Central memory CD8-positive, alpha-beta T cell (primary cell): ENCODE measurements around the gene CACNG6.

Experiments
- ATAC-seq: fragments of 150-1000 bp; cut with Tn5 transposase; replicated peaks from 2 replicates; pipeline ENCODE4 v1.10.0; 2022; ENCODE audit warnings: mild to moderate bottlenecking, moderate FRiP score, moderate number of reproducible peaks; ENCODE audit not compliant: poor library complexity, severe bottlenecking; ENCODE audit errors: extremely low read depth
- DNase-seq, 2 donors: peaks; one replicate each; pipeline ENCODE4 v3.0.0; 2021; ENCODE audit warnings: low spot score in 2 of 2
- H3K27ac Mint-ChIP-seq: one replicate; pipeline ENCODE4 v1.8.0; 2022; ENCODE audit warnings: low read depth, mild to moderate bottlenecking, moderate library complexity, mixed read lengths
- H3K27me3 Mint-ChIP-seq: one replicate; pipeline ENCODE4 v1.8.0; 2022; ENCODE audit warnings: mixed read lengths
- H3K36me3 Mint-ChIP-seq: one replicate; pipeline ENCODE4 v1.8.0; 2022; ENCODE audit warnings: mild to moderate bottlenecking, moderate library complexity, mixed read lengths; ENCODE audit not compliant: insufficient read depth
- H3K4me1 Mint-ChIP-seq: one replicate; pipeline ENCODE4 v1.8.0; 2022; ENCODE audit warnings: mixed read lengths
- H3K4me3 Mint-ChIP-seq: one replicate; pipeline ENCODE4 v1.8.0; 2022; ENCODE audit warnings: mild to moderate bottlenecking, moderate library complexity, mixed read lengths
- H3K9me3 Mint-ChIP-seq: one replicate; pipeline ENCODE4 v1.8.0; 2022; ENCODE audit warnings: mixed read lengths

CACNG6 gene

DNA sequence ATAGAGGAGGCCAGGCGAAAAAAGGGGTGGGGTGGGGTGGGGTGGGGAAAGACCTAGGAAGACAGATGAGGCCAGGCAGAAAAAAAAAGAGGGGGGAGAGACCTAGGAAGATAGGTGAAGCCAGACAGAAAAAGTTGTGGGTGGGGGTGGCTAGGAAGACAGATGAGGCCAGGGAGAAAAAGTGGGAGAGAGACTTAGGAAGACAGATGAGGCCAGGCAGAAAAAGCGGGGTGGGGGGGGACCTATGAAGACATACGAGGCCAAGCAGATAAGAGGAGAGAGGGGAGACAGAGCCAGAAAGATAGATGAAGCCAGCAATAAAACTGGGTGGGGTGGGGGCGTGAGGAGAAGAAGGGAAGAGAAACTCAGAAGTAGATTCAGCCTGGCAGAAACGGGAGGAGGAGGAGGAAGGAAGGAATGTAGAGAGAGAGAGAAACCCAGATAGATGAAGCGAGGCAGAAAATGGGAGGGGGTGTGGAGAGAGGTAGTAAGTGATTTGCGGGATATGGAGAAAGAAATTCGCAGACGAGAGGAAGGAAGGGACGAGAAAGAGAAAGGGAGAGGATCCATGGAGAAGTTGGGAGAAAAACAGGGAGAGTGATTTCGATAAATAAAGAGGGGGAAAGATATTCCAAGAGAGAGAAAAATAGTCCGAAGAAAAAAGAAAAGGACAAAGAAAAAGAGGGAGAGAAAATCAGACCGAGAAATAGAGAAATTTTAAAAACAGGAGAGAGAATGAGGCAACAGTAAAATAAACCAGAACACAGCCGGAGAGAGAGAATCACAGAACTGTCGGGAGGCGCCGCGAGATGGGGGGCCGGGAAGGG is 12.2 kb upstream of the CACNG6 start:
- no peak overlapping the region for H3K27ac Mint-ChIP-seq
- H3K27me3 Mint-ChIP-seq, result peaks cover 61% of the 10 kb centered on the region
- peaks cover 4% of the 10 kb centered on the region for H3K36me3 Mint-ChIP-seq
- H3K4me3 Mint-ChIP-seq, result peak overlapping the region; percentile 50
- H3K9me3 Mint-ChIP-seq, result peaks cover 8% of the 10 kb centered on the region
- peaks cover 21% of the 10 kb centered on the region for H3K4me1 Mint-ChIP-seq
- DNase-seq (no peak), ATAC-seq (no peak)

DNA sequence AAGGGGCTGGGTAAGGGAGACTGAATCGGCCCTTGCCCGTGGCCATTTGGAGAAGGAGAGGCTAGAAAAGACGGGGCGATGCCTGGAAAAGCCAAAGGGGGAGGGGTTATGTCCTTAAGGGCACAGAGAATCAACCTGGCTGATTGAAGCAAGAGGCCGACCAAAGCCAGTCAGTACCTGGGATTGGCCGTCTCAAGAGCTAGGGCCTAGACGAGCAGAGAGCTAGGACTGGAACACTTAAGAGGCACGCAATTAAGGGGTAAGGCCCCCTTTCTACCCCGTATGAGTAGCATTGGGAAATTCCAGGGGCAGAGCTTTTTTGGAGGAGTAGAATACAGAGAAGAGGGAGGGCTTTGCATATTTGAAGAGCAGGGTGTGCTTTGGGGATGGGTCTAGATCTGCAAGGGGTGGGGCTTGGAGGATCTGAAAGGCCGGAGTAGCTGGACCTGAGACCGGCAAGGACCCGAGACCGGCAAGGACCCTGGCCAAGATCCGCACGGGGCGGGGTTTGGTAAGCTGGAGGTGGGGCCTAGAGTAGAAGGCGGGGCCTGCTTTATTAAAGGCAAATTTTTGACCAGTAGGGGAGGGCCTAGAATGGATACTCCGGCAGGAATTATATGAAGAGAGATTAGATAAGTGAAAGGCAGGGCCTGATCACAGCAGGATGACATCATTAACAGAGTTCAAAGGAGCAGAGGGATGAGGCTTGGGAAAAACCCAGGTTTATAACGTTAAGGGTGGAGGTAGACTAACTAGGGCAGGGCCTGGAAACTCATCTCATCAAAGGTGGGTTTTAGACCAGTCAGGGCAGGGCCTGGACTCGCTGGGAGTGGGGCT is 10.7 kb upstream of the CACNG6 start:
- peak overlapping the region; percentile 47 for H3K4me3 Mint-ChIP-seq
- H3K9me3 Mint-ChIP-seq, result peaks cover 8% of the 10 kb centered on the region
- DNase-seq (no peak), ATAC-seq (no peak)
- peaks cover 4% of the 10 kb centered on the region for H3K36me3 Mint-ChIP-seq
- H3K27ac Mint-ChIP-seq, result no peak overlapping the region
- H3K4me1 Mint-ChIP-seq, result peaks cover 21% of the 10 kb centered on the region
- peaks cover 58% of the 10 kb centered on the region for H3K27me3 Mint-ChIP-seq

DNA sequence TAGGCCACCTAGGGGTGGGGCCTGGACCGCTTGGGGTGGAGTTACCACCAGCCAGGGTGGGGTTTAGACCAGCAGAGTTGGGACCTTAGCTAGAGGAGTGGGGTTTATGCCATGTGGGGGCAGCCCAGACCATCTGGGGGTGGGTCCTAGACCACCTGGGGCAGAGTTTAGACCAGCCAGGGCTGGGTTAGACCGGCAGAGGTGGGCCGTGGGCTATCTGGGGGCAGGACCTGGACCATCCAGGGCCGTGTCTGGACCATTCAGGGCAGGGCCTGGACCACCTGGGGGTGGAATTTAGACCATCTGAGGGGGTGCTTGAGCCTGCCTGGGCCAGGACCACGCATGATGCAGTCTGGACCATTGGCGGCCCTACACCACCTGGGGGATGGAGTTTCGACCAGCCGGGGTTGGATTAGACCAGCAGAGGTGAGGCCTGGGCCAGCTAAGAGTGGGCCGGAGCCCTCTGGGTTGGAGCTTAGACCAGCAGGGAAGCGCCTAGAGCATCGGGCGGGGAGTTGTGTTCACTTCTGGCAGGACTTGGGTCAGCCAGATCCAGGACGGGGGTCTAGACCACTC is 10.0 kb upstream of the CACNG6 start:
- H3K27ac Mint-ChIP-seq, result no peak overlapping the region
- peaks cover 8% of the 10 kb centered on the region for H3K9me3 Mint-ChIP-seq
- H3K4me3 Mint-ChIP-seq, result peak overlapping the region; percentile 47
- DNase-seq, result no peak
- peaks cover 51% of the 10 kb centered on the region for H3K27me3 Mint-ChIP-seq
- peaks cover 21% of the 10 kb centered on the region for H3K4me1 Mint-ChIP-seq
- H3K36me3 Mint-ChIP-seq, result peaks cover 4% of the 10 kb centered on the region
- ATAC-seq, result no peak

DNA sequence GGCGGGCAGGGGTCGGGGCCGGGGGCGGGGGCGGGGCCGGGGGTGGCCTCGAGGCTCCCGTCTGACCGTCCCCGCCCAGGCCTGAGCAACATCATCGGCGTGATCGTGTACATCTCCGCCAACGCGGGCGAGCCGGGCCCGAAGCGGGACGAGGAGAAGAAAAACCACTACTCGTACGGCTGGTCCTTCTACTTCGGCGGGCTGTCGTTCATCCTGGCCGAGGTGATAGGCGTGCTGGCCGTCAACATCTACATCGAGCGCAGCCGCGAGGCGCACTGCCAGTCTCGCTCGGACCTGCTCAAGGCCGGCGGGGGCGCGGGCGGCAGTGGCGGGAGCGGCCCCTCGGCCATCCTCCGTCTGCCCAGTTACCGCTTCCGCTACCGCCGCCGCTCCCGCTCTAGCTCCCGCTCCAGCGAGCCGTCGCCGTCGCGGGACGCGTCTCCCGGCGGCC is 9.4 kb upstream of the CACNG6 start:
- ATAC-seq, result no peak
- Mint-ChIP-seq H3K36me3 (peaks cover 4% of the 10 kb centered on the region), H3K27me3 (peaks cover 45% of the 10 kb centered on the region), H3K4me3 (peak overlapping the region; percentile 47), H3K9me3 (peaks cover 8% of the 10 kb centered on the region), H3K27ac (no peak overlapping the region), H3K4me1 (peaks cover 21% of the 10 kb centered on the region)
- DNase-seq, result no peak

DNA sequence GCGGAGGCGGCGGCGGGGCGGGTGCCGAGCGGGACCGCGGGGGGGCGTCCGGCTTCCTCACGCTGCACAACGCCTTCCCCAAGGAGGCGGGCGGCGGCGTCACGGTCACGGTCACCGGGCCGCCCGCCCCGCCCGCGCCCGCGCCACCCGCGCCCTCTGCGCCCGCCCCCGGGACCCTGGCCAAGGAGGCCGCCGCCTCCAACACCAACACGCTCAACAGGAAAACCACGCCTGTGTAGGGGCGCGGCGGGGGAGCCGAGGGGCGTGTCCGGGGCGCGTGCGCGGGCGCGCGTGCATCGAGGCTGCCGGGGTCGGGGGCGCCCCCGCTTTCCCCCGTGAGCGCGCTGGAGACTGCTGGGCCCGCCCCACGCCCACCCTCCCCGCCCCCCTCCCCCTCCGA is 8.8 kb upstream of the CACNG6 start:
- no peak for DNase-seq
- ATAC-seq, result no peak
- Mint-ChIP-seq H3K27me3 (peaks cover 39% of the 10 kb centered on the region), H3K27ac (no peak overlapping the region), H3K9me3 (peaks cover 8% of the 10 kb centered on the region), H3K4me3 (no peak overlapping the region), H3K4me1 (peaks cover 21% of the 10 kb centered on the region), H3K36me3 (peaks cover 2% of the 10 kb centered on the region)

DNA sequence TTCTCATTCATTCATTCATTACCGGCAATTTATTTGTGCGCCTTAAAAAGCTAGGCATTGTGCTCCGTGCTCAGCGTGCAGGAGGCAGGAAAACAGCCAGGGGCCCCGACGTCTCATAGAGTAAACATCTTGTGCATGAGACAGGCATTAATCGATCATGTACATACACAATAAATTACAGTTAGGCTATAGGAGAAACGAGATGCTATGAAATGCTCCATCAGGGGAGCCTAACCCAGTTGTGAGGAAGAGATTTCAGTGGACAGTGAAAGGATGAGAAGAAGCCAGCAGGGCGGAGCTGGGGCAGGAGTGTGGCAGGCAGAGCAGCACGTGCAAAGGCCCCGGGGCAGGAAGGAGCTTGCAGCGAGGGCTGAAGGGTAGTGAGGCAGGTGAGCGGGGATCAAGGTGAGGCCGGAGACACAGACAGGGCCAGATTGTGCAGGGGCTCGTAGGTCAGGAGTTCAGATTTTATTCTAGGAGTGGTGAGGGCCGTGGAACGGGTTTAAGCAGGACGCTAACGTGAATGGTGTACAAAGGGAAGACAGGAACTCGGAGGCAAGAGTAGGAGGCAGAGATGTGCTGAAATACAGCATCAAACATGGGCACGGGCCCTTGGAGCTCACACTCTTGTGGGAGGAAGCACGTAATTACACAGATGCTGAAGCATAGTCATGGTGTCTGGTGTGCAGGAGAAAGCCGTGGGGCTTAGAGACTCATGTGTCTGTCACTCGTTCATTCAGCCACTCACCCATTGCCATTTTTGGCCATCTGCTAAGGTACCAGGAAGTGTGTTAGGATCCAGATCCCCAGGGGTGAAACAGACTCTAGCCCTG is 7.8 kb upstream of the CACNG6 start:
- H3K27me3 Mint-ChIP-seq, result peaks cover 29% of the 10 kb centered on the region
- peaks cover 2% of the 10 kb centered on the region for H3K36me3 Mint-ChIP-seq
- H3K4me3 Mint-ChIP-seq, result no peak overlapping the region
- H3K9me3 Mint-ChIP-seq, result peaks cover 8% of the 10 kb centered on the region
- no peak overlapping the region for H3K27ac Mint-ChIP-seq
- no peak for ATAC-seq
- peaks cover 21% of the 10 kb centered on the region for H3K4me1 Mint-ChIP-seq
- DNase-seq, result no peak

DNA sequence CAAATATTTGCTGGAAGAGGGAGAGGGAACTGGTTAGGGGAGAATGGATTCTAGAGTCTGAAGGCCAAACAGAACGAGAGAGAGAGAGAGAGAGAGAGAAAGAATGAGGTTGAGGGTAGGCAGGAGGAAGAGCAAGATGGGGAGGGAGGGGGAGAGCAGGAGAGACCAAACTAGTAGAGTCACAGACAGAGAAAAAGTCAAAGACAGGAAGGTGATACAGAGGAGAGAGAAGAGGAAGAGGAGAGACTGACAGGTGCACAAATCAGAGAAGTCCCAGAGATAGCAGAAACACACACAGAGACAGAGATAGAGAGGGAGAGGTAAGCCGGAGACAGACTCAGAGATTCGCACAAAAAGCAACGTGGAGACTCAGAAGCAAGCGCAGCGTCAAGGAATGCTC is 5.6 kb upstream of the CACNG6 start:
- H3K4me1 Mint-ChIP-seq, result peaks cover 2% of the 10 kb centered on the region
- H3K36me3 Mint-ChIP-seq, result no peaks in the 10 kb centered on the region
- H3K9me3 Mint-ChIP-seq, result peaks cover 2% of the 10 kb centered on the region
- no peak for ATAC-seq
- H3K4me3 Mint-ChIP-seq, result no peak overlapping the region
- peaks cover 7% of the 10 kb centered on the region for H3K27me3 Mint-ChIP-seq
- no peak overlapping the region for H3K27ac Mint-ChIP-seq
- DNase-seq, result no peak

DNA sequence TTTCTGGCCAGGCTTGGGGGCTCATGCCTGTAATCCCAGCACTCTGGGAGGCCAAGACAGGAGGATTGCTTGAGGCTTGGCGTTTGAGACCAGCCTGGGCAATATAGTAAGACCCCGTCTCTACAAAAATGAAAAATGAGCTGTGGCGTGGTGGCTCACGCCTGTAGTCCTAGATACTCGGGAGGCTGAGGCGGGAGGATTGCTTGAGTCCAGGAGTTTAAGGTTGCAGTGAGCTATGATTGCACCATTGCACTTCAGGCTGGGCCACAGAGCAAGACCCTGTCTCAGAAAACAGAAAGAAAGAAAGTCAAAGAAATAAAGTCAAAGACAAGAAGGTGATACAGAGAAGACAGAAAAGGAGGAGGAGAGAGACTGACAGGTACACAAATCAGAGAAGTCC is 2.5 kb upstream of the CACNG6 start:
- DNase-seq (no peak), ATAC-seq (no peak)
- H3K9me3 Mint-ChIP-seq, result no peaks in the 10 kb centered on the region
- H3K27me3 Mint-ChIP-seq, result peaks cover 21% of the 10 kb centered on the region
- H3K36me3 Mint-ChIP-seq, result no peaks in the 10 kb centered on the region
- H3K27ac Mint-ChIP-seq, result no peak overlapping the region
- no peak overlapping the region for H3K4me3 Mint-ChIP-seq
- no peaks in the 10 kb centered on the region for H3K4me1 Mint-ChIP-seq

DNA sequence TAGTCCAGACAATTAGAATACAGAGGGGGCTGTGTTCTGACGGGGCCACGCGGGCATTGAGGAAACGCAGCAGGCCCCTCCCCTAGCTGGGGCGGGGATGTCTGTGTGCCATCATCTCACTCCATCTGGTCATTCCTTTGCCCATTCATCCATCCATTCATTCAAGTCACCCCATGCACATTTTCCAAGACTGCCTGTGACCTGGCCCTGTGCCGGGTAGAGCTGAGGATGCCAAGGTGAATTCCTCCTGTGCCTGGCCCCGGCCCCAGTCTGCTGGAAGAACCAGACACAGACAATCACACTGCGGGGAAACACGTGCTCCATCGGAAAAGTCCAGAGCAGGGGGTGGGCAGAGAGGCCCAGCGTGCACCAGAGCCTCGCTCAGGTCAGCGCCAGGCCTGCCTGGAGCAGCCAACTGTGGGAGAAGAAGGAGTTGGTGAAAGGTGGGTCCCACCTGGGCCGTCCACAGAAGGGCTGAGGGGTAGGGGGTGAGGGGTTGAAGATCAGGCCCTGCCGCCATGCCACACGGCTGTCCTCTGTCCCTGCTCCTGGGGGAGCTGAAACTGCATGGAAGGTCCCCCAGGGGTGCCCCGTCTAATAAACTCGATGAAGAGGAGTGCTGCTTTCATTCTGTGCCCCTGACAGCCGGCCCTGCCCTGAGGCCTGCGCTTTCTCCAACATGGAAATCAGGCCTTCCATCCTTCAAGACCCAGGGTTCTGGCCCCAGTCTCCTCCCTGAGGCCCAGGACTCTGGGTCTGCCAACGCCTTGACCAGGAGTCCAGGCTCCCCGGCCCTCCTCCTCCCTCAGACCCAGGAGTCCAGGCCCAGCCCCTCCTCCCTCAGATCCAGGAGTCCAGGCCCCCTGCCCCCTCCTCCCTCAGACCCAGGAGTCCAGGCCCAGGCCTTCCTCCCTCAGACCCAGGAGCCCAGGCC is 1.6 kb upstream of the CACNG6 start:
- Mint-ChIP-seq H3K4me1 (no peaks in the 10 kb centered on the region), H3K27ac (no peak overlapping the region), H3K9me3 (no peaks in the 10 kb centered on the region), H3K36me3 (no peaks in the 10 kb centered on the region), H3K27me3 (peaks cover 30% of the 10 kb centered on the region), H3K4me3 (no peak overlapping the region)
- DNase-seq (no peak), ATAC-seq (no peak)

DNA sequence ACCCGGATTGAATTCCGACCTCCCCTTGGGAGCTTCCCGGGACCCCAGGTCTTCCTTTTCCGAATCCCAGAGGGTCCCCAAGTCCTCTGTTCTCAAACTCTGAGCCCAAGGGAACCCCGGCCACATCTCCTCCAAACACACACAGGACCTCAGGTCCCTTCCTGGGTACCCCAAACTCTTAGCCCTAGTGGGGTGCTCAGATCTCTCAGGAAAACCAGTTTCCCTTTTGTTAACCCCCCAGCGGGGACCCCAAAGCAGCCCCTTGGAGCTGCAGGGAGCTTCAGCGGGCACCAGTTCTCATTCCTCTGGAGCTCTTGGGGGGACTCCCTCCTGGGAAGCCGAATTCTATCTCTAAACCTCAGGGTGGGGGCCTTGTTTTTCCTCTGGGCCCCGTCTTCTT is 774 bp downstream of the CACNG6 start:
- Mint-ChIP-seq H3K9me3 (no peaks in the 10 kb centered on the region), H3K27ac (no peak overlapping the region), H3K4me3 (peak overlapping the region; percentile 60), H3K36me3 (no peaks in the 10 kb centered on the region), H3K4me1 (no peaks in the 10 kb centered on the region), H3K27me3 (peaks cover 50% of the 10 kb centered on the region)
- ATAC-seq, result no peak
- no peak for DNase-seq

DNA sequence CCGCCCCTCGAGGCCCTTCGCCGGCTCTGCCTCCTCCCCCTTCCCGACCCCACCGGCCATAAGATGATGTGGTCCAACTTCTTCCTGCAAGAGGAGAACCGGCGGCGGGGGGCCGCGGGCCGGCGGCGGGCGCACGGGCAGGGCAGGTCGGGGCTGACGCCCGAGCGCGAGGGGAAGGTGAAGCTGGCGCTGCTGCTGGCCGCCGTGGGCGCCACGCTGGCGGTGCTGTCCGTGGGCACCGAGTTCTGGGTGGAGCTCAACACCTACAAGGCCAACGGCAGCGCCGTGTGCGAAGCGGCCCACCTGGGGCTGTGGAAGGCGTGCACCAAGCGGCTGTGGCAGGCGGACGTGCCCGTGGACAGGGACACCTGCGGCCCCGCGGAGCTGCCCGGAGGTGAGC is 1.4 kb downstream of the CACNG6 start:
- DNase-seq, result no peak
- H3K9me3 Mint-ChIP-seq, result no peaks in the 10 kb centered on the region
- no peaks in the 10 kb centered on the region for H3K4me1 Mint-ChIP-seq
- no peaks in the 10 kb centered on the region for H3K36me3 Mint-ChIP-seq
- ATAC-seq, result no peak
- H3K27ac Mint-ChIP-seq, result no peak overlapping the region
- peaks cover 56% of the 10 kb centered on the region for H3K27me3 Mint-ChIP-seq
- H3K4me3 Mint-ChIP-seq, result no peak overlapping the region
